ENCODE results near the gene POLR2I. TPM values are rescaled to one million over a fixed set of nuclear protein-coding genes. Genes with fewer than 3 reads are reported as not detected.

POLR2I gene
- total and polyA plus RNA-seq, 9 of the 15 experiments (the other 6 are each of a cell fraction or from before 2014, with no cell fraction given), result 28.0 to 283 (median 123) TPM

DNA sequence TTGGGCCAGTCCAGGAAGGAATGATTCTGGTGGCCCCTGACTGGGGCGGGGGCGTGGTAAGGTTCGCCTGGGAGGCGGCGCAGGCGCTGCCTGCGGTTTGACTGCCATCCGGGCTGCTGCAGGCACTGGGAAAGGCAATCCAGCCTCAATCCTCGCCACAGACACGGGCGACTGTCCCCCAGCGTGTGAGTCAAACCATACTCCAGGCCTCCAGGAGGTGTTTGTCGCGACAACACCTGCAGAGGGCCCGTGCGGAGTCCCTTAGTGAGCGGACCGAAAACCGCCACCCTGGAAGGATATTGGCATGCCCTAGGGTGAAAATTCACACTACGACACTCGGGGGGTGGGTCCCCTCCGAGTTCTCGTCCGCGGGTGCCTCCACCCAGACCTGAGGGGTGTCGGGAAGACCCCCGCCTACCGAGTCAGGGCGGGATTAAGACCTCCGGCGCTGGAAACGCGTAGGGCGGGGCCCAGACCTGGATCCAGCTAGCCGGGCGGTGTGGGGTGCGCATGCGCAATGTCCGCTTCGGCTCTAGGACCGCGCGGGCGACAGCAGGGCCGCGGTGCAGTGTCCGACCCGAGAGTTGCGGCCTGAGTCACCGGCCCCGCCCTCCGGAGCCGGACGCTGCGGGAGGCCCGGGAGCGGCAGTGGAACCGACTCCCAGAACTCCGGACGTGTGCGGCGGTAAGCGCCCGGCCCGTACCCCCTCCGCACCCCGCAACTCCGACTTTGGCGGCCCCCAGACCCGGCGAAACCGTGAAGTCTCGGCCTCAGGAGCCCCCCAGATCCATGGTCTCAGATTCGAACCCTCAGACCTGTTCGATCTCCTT is 25.0 kb upstream of the POLR2I start, which contains the start of gene CAPNS1 (continued):
- TF ChIP-seq ZNF512 (tag; IDR thresholded peaks at IDR 0.05) (no peak), RREB1 (CRISPR knock-in tag; IDR thresholded peaks at IDR 0.05) (peak; percentile 34; the same call in 1 of the 2 replicates), RBFOX2 (IDR thresholded peaks at IDR 0.05; ENCODE audit: low read depth, low read length) (peak; percentile 90), EP400 (IDR thresholded peaks at IDR 0.05) (peak; percentile 76), TAF7 (tag; IDR thresholded peaks at IDR 0.05) (peak; percentile 75), TAF15 (IDR thresholded peaks at IDR 0.05; ENCODE audit: low read depth, low read length) (no peak), RAD21 (CRISPR knock-in tag; conservative IDR thresholded peaks at IDR 0.05 in 1 of 2, IDR thresholded peaks at IDR 0.05 in 1 of 2) (no peak), ARID2 (IDR thresholded peaks at IDR 0.05) (no peak), MBD2 (IDR thresholded peaks at IDR 0.05; ENCODE audit: borderline replicate concordance, low read depth) (no peak), CCNT2 (IDR thresholded peaks at IDR 0.05; ENCODE audit: borderline replicate concordance, extremely low read depth, insufficient read length, low read depth, low read length) (peak; percentile 98), ZNF507 (tag; conservative IDR thresholded peaks at IDR 0.05) (no peak), POLR3G (IDR thresholded peaks at IDR 0.05; ENCODE audit: extremely low read depth, insufficient read length, insufficient replicate concordance) (no peak), MECOM (CRISPR knock-in tag; IDR thresholded peaks at IDR 0.05) (no peak), BHLHE40 (IDR thresholded peaks at IDR 0.05; ENCODE audit: low read length) (peak; percentile 74), HDAC2 (IDR thresholded peaks at IDR 0.05) (peak; percentile 70; the same call in 1 of the 2 replicates), BCOR (IDR thresholded peaks at IDR 0.05) (no peak), RBBP5 (IDR thresholded peaks at IDR 0.05; ENCODE audit: borderline replicate concordance, insufficient read depth, low read length, poor library complexity, severe bottlenecking) (peak; percentile 30), DDX20 (tag; IDR thresholded peaks at IDR 0.05; ENCODE audit: low read depth) (no peak), ZNF134 (CRISPR knock-in tag; conservative IDR thresholded peaks at IDR 0.05) (no peak)
- TF ChIP-seq, protein P1, sequence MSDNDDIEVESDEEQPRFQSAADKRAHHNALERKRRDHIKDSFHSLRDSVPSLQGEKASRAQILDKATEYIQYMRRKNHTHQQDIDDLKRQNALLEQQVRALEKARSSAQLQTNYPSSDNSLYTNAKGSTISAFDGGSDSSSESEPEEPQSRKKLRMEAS (CRISPR knock-in tag; IDR thresholded peaks at IDR 0.05), result peak; percentile 45; the same call in 1 of the 2 replicates

Data from K562 (cell line).